Urinary bladder (tissue), 2 donors: ENCODE results near the gene LRRTM4. TPM values are rescaled to one million over a fixed set of nuclear protein-coding genes. Genes with fewer than 3 reads are reported as not detected.

Source experiments
- polyA plus RNA-seq: library from polyadenylated mRNA; stranded (reverse); fragments of 200-250 nt; gene quantifications from one replicate; pipeline ENCODE4 v1.2.3, GENCODE V29; 2013
- small RNA-seq: library from RNA; depleted of rRNA; stranded (forward); fragments of <200 nt; gene quantifications from one replicate; pipeline ENCODE3, GENCODE V24; 2014
- total RNA-seq: library from RNA; depleted of rRNA; stranded (reverse); fragments of >200 nt; gene quantifications from one replicate; pipeline ENCODE4 v1.2.3, GENCODE V29; 2014
- donor health status: healthy.

Gene LRRTM4
- total and polyA plus RNA-seq, 2 donors = 0.34 to 13.9 TPM

Small RNA genes lying within 50 kb of the gene (small RNA-seq; reads per million reads assigned to genes)
- not detected for gene RNA5SP98
